MCF 10A (cell line): ENCODE data around the gene FGD5. TPM values are rescaled to one million over a fixed set of nuclear protein-coding genes. Genes with fewer than 3 reads are reported as not detected.

Source experiments
- BruUV-seq: library from RNA; stranded (reverse); fragments of 400-500 nt; replicated peaks from 2 replicates; lab custom pipeline; 2021; lab: Mats Ljungman, UMichigan
- CTCF ChIA-PET: fragments of 300-600 bp; sonication (Branson Sonifier 250); formaldehyde crosslinking; extraction: SDS; loops from one replicate; lab custom pipeline; 2021; ENCODE audit warnings: antibody characterized with exemption, inconsistent platforms; lab: Yijun Ruan, JAX
- POLR2A ChIA-PET: fragments of 300-600, 350-650 bp; sonication (Branson Sonifier 250); formaldehyde crosslinking; extraction: SDS; loops from one replicate; lab custom pipeline; 2020; ENCODE audit warnings: antibody characterized with exemption, inconsistent platforms; lab: Yijun Ruan, JAX
- DNase-seq: peaks from one replicate; pipeline ENCODE4 v3.0.0-alpha.2; 2018; ENCODE audit not compliant: unreplicated experiment
- H3K27ac Mint-ChIP-seq: one replicate; pipeline ENCODE4 v1.8.0; 2022; ENCODE audit warnings: mild to moderate bottlenecking, low read depth, mixed read lengths; ENCODE audit not compliant: unreplicated experiment
- H3K27me3 Mint-ChIP-seq: one replicate; pipeline ENCODE4 v1.8.0; 2022; ENCODE audit warnings: mixed read lengths; ENCODE audit not compliant: insufficient read depth, unreplicated experiment
- H3K36me3 Mint-ChIP-seq: one replicate; pipeline ENCODE4 v1.8.0; 2022; ENCODE audit warnings: mild to moderate bottlenecking, moderate library complexity, mixed read lengths; ENCODE audit not compliant: insufficient read depth, unreplicated experiment
- H3K4me1 Mint-ChIP-seq: one replicate; pipeline ENCODE4 v1.8.0; 2022; ENCODE audit warnings: mixed read lengths; ENCODE audit not compliant: insufficient read depth, unreplicated experiment
- H3K4me3 Mint-ChIP-seq: one replicate; pipeline ENCODE4 v1.8.0; 2022; ENCODE audit warnings: mild to moderate bottlenecking, moderate library complexity, mixed read lengths; ENCODE audit not compliant: unreplicated experiment
- H3K9me3 Mint-ChIP-seq: one replicate; pipeline ENCODE4 v1.8.0; 2022; ENCODE audit warnings: mixed read lengths; ENCODE audit not compliant: unreplicated experiment
- intact Hi-C: fragments of 100-400 bp; cut with micrococcal nuclease; formaldehyde crosslinking; loops from 2 replicates; pipeline ENCODE4 v1.14.1; 2022
- total RNA-seq: library from RNA; stranded (reverse); gene quantifications from 2 replicates; pipeline ENCODE4 v1.2.3, GENCODE V29; 2022
- TF ChIP-seq, protein P1 (sequence below): fragments of 200-600 bp; IDR thresholded peaks from one replicate; pipeline ENCODE4 v1.8.0; 2022; ENCODE audit warnings: antibody characterized with exemption, mild to moderate bottlenecking; ENCODE audit not compliant: unreplicated experiment

Gene FGD5
- total RNA-seq, 1 experiment from 2014 or later: not detected

DNA sequence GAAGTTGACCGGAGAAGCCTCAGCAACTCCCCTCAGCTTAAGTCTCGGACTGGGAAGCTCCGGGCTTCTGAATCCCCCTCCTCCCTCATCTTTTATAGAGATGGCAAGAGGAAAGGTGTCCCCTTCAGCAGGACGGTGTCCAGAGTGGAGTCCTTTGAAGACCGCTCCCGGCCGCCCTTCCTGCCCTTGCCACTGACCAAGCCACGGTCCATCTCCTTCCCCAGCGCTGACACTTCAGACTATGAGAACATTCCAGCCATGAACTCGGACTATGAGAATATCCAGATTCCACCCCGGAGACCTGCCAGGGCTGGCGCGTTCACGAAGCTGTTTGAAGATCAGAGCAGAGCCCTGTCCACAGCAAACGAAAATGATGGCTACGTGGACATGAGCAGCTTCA is 2.4 kb downstream of the FGD5 start:
- TF ChIP-seq, protein P1, sequence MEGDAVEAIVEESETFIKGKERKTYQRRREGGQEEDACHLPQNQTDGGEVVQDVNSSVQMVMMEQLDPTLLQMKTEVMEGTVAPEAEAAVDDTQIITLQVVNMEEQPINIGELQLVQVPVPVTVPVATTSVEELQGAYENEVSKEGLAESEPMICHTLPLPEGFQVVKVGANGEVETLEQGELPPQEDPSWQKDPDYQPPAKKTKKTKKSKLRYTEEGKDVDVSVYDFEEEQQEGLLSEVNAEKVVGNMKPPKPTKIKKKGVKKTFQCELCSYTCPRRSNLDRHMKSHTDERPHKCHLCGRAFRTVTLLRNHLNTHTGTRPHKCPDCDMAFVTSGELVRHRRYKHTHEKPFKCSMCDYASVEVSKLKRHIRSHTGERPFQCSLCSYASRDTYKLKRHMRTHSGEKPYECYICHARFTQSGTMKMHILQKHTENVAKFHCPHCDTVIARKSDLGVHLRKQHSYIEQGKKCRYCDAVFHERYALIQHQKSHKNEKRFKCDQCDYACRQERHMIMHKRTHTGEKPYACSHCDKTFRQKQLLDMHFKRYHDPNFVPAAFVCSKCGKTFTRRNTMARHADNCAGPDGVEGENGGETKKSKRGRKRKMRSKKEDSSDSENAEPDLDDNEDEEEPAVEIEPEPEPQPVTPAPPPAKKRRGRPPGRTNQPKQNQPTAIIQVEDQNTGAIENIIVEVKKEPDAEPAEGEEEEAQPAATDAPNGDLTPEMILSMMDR: no peak
- CTCF ChIA-PET: no interaction called here
- DNase-seq: no peak
- Mint-ChIP-seq H3K9me3 (no peaks in the 10 kb centered on the region), H3K36me3 (no peaks in the 10 kb centered on the region), H3K27ac (no peak overlapping the region), H3K4me1 (no peaks in the 10 kb centered on the region), H3K4me3 (no peak overlapping the region), H3K27me3 (peaks cover 96% of the 10 kb centered on the region)
- no TSS peak for BruUV-seq
- intact Hi-C loops: no loop called here
- POLR2A ChIA-PET: interaction anchor here (0.6 kb wide), 2 partner anchors 15 to 1874 kb away, joined by 3 read pairs; no protein-coding TSS in a partner anchor

DNA sequence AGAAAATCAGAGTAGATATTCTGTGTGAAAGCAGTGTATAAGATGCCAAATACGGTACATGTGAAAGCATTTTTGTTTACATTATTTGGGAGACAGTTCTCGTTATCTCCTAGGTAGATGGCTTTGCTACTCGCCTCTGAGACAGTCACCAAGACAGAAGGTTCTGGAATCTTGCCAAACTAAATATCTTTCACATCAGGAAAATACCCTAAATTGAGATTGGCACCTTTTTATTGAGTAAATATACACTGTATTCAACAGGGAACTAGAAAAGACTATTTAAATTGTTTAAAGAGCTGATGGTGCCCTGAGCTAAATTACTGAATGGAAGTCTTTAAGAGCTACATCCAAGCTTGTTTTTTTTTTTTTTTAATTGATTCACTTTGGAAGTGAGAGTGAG is 3.4 kb downstream of the FGD5 start:
- H3K4me1 Mint-ChIP-seq: no peaks in the 10 kb centered on the region
- TF ChIP-seq, protein P1: no peak
- ChIA-PET CTCF (interaction anchor here (0.9 kb wide), 1 partner anchor 274 kb away, joined by 3 read pairs; no protein-coding TSS in a partner anchor), POLR2A (no interaction called here)
- no peaks in the 10 kb centered on the region for H3K36me3 Mint-ChIP-seq
- no peak overlapping the region for H3K4me3 Mint-ChIP-seq
- intact Hi-C loops: no loop called here
- no peak overlapping the region for H3K27ac Mint-ChIP-seq
- H3K9me3 Mint-ChIP-seq: no peaks in the 10 kb centered on the region
- DNase-seq: no peak
- no TSS peak for BruUV-seq
- peaks cover 94% of the 10 kb centered on the region for H3K27me3 Mint-ChIP-seq

DNA sequence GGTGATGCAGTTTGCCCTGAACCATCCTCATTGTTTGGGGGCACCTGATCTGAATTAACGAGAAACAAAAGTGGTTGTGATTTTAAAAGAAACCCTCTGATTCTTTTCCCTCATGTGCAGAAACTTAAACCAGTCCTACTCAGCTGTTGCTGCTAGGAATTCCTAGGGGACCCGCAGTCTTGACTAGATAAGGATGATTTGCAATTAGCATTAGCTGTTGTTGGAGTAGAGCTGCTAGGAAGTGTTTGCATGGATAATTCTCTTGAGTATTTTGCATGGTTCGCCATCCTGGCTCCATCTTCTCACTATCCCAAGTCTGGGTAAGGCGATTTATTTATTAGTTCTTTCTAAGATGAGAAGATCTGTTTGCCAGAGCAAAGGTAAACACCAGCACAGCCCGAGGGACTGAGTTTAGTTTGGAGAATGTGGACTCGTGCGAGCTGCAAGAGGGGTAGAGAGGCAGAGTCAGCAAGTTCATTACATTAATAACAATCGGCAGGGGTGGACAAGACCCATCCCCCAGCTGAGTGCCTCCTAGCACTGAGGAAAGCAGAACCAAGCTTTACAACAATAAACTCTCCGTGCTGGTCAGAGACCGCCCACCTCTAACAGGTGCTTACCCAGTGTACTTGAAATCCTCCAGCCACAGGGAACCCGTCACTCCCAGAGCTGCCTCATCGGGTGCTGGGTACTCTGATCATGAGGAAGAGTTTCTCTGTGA is 4.1 kb downstream of the FGD5 start:
- Mint-ChIP-seq H3K27me3 (peaks cover 93% of the 10 kb centered on the region), H3K4me3 (no peak overlapping the region), H3K36me3 (no peaks in the 10 kb centered on the region), H3K9me3 (no peaks in the 10 kb centered on the region), H3K27ac (no peak overlapping the region), H3K4me1 (no peaks in the 10 kb centered on the region)
- ChIA-PET CTCF (interaction anchor here (0.9 kb wide), 1 partner anchor 275 kb away, joined by 3 read pairs; no protein-coding TSS in a partner anchor), POLR2A (interaction anchor here (0.6 kb wide), 1 partner anchor 199 kb away, joined by 3 read pairs; no protein-coding TSS in a partner anchor)
- TF ChIP-seq, protein P1: no peak
- intact Hi-C loops: no loop called here
- DNase-seq: no peak
- BruUV-seq: no TSS peak

DNA sequence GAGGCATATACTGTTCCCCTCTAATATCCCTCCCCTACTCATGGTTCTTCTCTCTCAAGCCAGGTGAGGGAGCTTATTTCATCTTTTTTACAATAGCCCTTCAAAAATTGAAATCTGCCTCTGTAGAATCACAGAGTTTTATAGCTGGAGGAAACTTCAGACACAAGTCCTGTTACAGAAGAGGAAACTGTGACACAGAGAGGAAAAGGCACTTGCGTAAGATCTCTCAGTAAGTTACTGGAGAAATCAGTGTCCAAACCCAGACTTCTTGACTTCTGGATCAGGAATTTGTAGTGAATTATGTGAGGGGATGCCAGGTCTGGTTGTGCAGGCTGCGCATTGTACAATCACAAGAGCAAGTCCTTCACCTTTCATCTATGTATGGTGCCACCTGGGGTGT is 4.6 kb downstream of the FGD5 start:
- no peaks in the 10 kb centered on the region for H3K36me3 Mint-ChIP-seq
- TF ChIP-seq, protein P1: no peak
- POLR2A ChIA-PET: interaction anchor here (0.6 kb wide), 1 partner anchor 199 kb away, joined by 3 read pairs; no protein-coding TSS in a partner anchor
- intact Hi-C loops: no loop called here
- peaks cover 93% of the 10 kb centered on the region for H3K27me3 Mint-ChIP-seq
- BruUV-seq: no TSS peak
- no peaks in the 10 kb centered on the region for H3K9me3 Mint-ChIP-seq
- no peak for DNase-seq
- CTCF ChIA-PET: interaction anchor here (0.7 to 1.2 kb wide), 2 partner anchors 11 to 104 kb away, joined by 3 read pairs; no protein-coding TSS in a partner anchor
- H3K27ac Mint-ChIP-seq: no peak overlapping the region
- no peaks in the 10 kb centered on the region for H3K4me1 Mint-ChIP-seq
- H3K4me3 Mint-ChIP-seq: no peak overlapping the region
